ENCODE results near the gene RNU1-2.
A peak's percentile ranks its signal among the peaks of the same experiment; 100 is the strongest.
"Not testable (repeated sequence)": the region's sequence is repeated elsewhere in the genome, so short reads cannot be mapped to it uniquely, and the experiment has no call there.

The RNU1-2 gene

DNA sequence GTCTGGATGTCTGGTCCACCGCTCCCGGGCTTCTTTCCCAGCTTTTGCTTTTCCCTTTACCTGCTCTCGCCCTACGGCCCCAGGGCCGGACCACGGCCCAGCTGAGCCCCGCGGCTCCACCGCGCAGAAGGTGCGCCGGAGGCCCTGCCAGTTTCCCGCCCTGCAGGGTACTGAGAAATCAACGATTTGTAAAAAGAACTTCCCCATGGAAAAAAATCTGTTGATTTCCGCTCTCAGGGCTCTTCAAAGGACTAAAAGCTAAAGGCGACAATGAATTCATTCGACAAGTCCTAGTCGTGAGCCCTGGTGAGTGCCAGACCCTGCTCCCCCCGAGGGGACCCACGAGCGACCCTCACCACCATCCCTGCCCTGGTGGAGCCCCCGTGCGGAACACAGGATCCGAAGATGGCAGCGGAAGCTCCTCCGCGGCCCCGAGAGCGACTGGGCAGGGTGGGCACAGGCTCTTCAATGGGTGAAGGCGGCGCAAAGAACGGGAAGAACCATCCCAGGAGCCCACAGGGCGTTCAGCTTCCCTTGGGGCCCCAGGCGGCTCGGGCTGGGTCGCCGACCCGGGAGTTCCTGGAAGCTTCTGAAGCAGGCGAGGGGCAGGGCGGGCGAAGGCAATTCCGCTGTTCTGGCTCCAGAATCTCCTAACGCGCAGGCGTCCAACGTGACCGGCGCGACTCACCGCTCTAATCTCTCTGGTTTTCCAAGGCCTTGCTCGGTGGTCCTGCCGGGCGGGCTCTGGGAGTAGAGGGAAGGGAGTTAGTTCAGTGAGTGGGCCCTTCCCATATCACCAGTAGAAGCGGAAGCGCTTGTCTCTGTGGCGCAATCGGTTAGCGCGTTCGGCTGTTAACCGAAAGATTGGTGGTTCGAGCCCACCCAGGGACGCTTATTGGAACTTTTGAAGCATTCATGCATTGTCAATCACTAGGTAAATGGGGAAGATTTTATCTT lies 6.6 kb upstream of the RNU1-2 start:
- DNase-seq = peak in 1 of 2 donors; percentile 59

DNA sequence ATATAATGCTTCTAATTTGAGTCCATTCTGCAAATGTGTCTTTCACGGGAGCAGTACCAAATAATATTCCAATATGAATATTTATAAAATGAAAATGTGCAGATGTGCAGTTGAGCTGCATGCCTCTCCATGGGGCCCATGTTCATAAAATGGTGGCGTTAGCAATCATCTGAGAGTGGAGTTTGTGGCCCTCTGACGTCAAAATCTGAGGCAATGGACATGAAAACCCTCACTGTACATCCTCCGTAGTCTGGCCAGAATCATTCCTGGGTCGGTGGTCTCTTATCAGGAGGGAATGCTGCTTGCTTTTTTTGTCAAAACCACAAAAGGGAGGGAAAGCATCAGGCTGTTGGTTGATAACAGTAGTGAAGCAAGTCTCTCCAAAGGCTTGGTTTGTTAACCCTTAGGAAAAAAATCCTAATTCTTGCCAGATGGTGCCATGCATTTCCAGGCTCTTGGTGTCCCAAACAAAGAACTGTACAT lies 5.2 kb upstream of the RNU1-2 start:
- not testable (repeated sequence) for DNase-seq

DNA sequence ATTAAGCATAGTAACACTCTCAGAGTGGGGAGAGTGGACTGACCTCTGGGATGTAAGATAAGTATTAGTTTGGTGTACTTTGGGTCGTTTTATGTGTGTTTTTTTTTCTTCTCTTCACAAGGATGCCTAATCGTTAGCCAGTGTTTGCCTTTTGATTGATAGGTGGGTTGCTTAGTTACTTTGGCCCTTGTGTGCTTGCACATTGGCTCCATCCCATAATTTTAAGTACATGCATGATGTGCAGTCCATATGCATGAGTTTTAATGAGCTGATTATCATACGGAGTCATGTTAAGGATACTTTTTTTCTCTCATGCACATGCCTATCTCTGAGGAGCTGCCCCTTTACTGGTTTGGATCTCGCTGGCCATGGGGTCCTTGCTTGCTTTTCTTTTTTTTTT lies 4.7 kb upstream of the RNU1-2 start:
- not testable (repeated sequence) for DNase-seq

DNA sequence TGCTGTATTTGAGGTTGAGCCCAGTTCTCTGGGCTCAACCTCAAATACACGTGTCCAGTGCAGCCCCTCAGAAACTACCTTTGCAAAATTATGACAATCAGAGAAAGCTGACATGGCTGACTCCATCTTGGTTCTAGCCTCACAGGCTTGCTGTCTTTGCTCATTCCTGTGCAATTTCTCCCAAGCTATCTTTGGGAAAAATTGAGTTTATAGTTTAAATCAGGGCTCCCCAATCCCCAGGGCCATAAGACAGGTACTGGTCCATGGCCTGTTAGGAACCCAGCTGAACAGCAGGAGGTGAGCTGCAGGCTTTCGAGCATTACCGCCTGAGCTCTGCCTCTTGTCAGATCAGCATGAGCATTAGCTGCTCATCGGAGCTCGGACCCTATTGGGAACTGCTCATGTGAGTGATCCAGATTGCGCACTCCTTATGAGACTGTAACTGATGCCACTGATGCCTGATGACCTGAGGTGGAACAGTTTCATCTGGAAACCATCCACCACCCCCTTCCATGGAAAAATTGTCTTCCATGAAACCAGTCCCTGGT lies 2.7 kb upstream of the RNU1-2 start:
- DNase-seq = not testable (repeated sequence)

DNA sequence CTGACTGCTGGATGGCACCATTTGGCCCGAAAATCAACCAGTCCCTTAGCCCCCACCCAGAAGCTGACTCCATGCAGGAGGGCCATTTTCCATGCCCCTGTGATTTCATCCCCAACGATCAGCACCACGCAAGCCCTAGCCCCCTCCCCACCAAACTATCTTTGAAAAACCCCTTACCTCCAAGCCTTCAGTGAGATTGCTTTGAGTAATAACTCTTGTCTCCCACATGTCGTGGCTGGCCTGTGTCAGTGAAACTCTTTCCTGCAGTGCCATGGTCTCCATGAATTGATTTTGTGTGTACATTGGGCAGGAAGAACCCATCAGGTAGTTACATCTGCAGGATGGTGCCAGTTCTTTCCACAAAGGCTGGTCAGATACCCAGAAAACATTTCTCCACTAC lies 2.0 kb upstream of the RNU1-2 start:
- not testable (repeated sequence) for DNase-seq

DNA sequence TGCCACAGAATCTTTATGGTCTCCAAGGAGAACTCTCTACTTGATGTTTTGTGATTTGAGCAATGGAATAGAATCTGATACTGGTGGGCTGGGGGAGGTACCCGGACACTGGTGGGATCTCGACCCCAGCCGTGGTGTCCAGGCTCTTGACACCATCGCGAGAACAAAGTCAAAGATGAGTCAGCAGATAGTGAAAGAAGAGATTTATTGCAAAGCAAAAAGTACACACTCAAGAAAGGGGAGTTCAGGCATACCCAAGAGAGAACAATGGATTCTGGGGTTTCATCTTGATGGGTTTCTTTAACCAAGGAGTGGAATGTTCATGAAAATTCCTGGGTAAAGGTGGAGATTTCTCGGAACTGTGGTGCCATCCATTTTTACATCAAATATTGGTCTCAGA lies 1.4 kb upstream of the RNU1-2 start:
- not testable (repeated sequence) for DNase-seq

DNA sequence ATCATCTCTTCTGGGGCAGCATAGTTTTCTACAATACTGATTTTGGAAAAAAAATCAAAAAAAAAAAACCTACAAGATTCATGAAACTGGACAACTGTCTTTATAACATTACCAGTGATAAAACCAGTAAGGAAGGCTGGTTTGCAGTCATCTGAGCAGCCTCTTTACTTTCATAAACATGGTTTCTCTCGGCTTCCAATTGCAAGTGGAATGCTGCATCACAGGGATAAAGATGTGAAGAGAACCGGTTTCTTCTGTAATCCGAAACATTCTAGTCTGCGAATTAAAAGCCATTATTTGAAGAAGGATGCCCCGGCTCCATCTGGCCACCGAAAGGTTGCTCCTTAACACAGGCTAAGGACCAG lies 565 bp upstream of the RNU1-2 start:
- DNase-seq = not testable (repeated sequence)

DNA sequence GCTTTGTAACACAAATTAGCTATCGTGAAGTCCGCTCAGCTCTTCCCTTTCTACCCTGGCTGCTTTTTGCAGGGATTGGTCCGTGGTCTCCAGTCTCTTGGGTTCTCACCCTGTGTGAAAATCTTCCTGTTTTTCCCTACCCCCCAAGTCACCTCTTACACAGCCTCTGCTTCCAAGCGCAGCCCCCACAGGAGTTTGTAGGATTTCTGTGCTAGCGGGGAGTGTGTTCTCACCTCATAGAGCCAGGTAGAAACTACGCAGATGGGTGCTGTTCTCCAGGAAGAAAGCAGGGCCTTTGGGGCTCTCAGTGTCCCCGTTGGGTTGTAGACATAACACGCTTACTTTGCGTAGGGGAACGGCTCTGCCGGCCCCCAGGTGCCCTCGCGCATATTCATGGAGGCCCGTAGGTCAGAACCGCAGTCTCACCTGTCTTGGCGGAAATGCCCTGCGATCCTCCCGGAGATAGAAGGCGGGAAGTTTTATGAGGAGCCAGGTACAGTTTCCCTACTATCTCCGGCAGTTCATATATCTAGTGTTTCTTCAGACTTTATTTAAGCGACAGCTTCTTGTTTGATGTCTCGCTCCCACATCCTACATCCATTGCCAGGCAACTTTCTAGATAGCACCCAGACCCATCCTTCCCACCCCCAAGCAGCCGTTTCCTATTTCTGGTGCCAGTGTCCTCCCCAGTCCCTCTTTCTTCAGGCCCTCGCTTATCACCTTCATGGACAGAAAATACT lies 706 bp downstream of the RNU1-2 start:
- peak in 1 of 2 donors; percentile 38 for DNase-seq

DNA sequence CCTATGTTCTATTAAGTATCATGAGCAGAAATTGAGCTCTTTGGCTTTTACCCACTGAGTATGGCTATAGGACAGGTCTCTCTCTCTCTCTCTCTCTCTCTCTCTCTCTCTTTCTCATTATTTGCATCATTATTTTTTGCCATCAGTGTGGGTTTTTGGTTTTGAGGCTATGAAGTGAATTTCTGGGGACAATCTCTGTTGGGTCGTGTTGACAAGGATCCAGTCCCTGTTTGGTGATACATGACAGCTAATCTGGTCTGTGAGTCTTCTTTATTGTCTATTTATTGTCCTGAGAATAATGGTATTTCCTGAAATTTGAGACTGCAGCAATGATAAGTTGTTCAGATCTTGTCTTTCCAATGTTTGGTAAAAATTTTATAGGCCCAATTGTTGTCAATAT lies 1.9 kb downstream of the RNU1-2 start:
- not testable (repeated sequence) for DNase-seq

DNA sequence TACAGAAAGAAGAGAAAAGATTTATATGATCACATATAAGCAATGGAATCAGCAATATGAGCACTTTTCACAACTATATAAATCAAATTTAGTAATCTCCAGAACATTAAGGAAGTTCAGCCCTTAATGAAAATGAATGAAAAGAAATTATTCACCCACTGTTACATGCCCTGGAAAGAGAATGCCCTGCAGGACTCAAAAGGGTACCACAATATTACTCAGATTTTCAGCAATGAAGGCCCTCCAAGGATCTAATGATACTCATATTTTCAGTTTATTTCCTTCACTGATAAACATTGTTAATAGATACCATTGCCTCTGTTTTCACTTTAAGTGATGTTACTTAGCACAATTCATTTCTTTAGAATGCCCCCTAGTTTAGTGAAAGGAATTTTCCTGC lies 2.5 kb downstream of the RNU1-2 start:
- not testable (repeated sequence) for DNase-seq

DNA sequence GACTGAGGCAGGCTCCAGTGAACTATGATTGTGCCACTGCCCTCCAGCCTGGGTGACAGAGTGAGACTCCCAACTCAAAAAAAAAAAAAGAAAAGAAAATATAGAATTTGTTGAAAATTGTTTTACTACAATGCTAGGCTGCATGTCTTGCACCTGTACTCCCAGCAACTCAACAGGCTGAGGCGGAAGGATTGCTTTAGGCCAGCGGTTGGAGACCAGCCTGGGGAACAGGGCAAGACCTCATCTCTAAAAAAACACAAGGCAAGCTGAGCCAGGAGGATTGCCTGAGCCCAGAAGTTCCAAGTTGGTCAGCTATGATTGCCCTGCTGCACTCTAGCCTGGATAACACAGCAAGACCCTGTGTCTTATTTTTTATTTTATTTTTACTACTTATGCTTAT lies 3.2 kb downstream of the RNU1-2 start:
- DNase-seq = not testable (repeated sequence)

DNA sequence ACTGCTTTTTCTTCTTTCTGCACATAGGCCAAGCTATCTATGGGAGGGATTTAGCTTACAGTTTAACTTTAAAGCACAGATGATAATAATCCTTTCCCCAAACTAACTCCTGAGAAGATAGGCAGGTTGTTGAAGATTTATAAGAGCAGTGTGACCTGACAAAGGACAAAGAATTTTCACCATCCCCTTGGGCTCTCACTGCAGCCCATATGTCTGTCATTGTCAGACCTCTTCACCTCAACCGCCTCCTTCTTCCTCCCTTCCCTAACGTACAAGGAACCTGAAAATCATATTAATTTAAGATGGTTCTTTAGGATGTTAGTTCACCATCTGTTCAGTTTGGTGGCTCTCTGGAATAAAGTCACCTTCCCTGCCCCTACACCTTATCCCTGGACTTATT lies 5.0 kb downstream of the RNU1-2 start:
- DNase-seq = peak in 1 of 2 donors; percentile 39

DNA sequence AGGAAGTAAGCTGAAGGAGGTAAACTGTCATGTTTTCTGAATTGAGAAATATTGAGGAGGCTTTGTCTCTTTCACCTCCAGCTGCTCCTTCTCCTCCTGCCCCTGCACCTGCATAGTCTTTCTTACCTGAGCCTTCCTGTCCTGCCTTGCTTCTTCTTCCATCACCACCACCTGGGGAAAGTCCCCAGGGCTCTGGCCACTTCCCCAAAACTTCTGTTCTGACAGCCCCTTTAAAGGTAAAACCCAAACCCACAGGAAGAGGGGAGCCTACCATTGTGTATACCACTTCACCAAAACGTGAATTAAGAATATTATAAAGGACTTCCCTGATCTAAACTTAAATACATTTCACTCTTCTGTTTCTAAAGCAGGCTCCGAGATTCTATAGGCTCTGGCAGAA lies 5.6 kb downstream of the RNU1-2 start:
- not testable (repeated sequence) for DNase-seq

DNA sequence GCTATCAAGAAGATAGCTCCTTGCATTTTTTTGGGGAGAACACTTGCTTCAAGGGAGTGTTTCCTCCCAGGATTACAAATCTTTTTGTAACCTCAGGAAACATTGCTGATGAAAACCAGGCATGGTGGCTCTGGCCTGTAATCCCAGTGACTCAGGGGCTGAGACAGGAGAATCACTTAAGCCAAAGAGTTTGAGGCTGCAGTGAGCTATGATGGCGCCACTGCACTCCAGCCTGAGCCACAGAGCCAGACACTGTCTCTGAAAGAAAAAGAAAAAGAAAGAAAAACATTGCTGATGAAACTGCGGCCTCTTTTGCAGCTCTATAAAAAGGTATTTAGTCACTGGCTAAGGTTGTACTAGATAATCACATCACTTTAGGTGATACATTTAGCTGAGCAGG lies 7.3 kb downstream of the RNU1-2 start:
- no peak for DNase-seq

DNA sequence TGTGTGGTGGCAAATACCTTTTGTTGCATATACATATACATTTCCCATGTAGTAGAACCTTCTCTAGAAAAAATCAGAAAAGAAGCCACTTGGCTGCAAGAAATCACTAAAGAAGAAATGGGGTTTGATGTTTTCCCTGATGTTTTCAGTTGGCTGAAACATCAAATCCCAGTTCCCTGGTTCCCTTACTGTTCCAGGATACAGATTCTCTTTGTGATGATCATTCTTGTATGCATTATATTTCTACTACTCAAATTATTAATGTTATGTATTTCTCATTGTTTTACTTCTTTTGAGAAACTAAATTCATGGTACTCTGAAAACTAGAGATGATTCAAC lies 7.6 kb downstream of the RNU1-2 start:
- no peak for DNase-seq

DNA sequence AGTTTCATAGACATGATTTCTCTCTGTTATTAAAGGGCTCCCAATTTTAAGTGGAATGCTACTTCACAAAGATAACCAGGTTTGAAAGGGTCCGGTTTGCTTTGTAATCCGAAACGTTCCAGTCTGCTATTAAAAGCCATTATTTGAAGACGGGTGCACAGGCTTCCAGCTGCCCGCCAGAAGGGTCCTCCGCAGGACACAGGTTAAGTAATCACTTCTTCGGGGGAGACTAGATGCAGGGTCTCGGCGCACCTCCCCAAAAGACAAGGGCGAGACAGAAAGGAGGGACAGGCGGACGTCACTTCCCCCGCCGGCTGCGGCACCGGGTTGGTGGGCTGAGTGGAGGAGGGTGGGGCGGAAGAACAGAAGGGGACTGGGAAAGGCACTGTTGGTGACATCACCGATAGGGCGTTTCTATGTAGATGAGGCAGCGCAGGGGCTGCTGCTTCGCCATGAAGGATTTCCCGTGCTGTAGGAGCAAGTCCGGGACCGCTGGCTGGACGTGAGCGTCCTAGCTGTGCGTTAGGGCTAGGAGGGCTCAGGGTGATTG lies 8.9 kb downstream of the RNU1-2 start:
- DNase-seq = peak; percentile 99 to 100

DNA sequence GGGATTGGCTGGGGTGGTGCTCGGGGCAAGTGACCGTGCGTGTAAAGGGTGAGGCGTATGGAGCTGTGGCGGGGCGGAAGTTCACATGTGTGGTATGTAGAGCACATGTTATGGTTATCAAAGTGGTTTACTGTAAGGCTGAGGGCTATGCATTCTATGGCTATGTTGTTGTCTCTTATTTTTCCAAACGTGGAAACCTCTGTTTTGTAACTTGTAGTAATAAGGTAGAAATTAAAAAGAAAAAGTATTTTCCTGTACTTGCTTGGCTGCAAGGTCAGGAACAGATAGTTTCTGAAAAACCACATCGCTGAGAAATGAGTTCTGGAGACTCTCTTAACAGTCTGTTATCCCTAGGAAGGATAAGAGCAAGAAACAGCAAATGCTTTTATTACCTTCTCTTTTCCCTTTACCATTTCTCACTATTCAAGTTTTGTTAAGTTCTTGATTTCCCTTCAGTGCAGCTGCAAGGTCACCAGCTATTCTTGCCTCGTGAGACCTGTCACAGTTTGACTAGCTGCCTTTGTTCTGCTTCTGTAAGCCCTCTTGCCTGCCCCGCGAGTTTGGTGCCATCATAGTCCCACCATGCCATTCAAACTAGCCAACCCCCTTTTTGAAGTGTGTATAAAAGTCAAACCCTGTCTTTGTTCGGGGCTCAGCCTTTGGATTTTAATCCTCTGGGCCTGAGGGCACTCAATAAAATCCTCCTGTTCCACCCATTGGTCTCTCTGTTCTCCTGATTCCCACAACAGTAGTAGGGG lies 9.5 kb downstream of the RNU1-2 start:
- peak in 1 of 2 donors; percentile 81 for DNase-seq

DNA sequence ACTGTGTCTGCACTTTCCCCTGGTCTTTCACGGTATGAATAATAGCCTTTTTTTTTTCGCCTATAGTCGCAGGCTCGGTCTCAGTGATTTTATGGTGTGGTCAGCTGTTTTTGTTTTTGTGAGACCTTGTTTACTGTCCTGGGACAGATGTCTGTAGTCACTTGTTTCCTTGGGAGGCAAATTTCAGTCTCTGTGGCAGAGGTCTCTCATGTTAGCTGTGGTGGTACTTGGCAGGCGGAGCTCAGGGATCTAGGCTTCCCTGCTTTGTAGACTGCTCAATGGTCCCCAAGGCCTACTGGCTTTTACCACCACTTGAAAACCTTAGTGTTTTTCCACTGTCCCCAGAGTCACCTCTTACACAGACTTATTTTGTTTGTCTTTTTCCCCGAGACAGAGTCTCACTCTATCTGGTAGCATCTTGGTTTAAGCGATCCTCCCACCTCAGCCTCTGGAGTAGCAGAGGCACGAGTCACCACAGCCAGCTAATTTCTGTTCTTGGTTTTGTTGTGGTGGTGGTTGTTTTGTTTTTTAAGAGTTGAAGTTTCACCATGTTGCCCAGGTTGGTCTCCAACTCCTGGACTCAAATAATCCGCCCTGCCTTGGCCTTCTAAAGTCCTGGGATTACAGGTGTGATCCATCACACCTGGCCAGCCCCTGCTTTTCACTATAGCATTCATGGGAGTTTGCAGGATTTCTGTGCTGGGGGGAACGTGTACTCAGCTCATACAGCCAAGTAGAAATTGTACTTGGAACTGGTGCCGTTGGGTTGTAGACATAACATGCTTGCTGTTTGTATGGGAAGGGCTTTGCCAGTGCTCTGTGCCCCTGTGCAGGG lies 10.3 kb downstream of the RNU1-2 start:
- no peak for DNase-seq

DNA sequence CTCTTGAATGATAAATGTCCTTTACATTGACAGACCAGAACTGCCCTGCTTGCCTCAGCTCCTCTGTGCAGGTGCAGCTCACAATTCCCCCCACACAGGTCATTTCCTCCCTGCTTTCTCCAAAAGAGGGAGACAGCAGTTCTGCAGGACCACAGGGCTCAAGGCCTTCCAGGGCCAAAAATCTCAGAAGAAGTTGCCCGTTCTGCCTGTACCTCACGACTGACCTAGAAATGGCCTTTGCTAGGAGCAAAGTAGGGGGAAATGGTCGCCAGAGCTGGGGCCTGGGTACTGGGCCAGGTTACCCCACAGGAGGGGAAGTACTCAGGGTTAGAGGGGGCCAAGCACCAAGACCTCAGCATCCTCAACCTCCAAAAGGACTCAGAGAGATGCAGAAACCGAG lies 11.1 kb downstream of the RNU1-2 start:
- no peak for DNase-seq

DNA sequence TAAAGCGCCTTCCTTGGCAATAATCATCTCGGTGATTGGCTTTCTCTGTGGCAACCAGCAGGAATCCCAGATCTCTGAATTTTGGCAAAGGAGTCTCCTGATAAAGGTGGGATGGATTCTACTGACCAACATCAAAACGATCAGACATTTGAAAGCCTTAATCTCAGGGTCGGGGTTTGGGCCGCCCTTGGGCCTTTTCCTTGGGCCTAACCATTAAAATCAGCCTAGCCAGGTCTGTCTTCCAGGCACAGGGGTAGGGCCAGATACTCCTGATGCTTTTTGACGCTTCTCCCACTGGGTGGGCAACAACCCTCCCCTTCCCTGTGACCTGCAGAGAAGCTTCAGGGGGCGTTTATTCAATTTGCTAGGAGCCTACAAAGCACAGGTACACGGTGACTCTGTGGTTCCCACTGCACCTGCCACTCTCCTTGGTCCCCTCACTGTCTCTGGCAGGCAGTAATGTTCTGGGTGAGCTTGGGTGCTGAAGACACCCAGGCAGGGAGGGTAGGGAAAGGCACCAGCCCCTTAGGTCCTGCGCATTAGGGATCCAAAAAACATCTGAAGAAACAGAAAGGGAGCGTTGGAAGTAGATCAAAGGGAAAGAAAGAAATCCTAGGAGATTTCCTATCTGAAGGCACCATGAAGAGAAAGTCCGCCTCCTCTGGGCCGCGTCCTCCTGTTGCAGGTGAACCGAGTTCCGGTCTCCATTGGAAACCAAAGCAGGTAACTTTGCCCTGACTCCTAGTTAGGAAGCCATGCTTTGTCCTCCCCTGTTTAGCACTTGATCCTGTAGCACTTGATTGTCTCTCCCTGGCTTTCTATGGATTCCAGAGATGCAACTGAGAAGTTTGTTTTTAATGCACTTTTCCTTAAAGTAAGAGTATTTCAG lies 12.3 kb downstream of the RNU1-2 start:
- DNase-seq = no peak

Data from bone marrow (tissue), 2 donors.